ENCODE data around the gene VSIG10. TPM values are rescaled to one million over a fixed set of nuclear protein-coding genes. Genes with fewer than 3 reads are reported as not detected.
"Not testable (repeated sequence)": the region's sequence is repeated elsewhere in the genome, so short reads cannot be mapped to it uniquely, and the experiment has no call there.

The VSIG10 gene, protein sequence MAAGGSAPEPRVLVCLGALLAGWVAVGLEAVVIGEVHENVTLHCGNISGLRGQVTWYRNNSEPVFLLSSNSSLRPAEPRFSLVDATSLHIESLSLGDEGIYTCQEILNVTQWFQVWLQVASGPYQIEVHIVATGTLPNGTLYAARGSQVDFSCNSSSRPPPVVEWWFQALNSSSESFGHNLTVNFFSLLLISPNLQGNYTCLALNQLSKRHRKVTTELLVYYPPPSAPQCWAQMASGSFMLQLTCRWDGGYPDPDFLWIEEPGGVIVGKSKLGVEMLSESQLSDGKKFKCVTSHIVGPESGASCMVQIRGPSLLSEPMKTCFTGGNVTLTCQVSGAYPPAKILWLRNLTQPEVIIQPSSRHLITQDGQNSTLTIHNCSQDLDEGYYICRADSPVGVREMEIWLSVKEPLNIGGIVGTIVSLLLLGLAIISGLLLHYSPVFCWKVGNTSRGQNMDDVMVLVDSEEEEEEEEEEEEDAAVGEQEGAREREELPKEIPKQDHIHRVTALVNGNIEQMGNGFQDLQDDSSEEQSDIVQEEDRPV
- 20.7 TPM for total RNA-seq

DNA sequence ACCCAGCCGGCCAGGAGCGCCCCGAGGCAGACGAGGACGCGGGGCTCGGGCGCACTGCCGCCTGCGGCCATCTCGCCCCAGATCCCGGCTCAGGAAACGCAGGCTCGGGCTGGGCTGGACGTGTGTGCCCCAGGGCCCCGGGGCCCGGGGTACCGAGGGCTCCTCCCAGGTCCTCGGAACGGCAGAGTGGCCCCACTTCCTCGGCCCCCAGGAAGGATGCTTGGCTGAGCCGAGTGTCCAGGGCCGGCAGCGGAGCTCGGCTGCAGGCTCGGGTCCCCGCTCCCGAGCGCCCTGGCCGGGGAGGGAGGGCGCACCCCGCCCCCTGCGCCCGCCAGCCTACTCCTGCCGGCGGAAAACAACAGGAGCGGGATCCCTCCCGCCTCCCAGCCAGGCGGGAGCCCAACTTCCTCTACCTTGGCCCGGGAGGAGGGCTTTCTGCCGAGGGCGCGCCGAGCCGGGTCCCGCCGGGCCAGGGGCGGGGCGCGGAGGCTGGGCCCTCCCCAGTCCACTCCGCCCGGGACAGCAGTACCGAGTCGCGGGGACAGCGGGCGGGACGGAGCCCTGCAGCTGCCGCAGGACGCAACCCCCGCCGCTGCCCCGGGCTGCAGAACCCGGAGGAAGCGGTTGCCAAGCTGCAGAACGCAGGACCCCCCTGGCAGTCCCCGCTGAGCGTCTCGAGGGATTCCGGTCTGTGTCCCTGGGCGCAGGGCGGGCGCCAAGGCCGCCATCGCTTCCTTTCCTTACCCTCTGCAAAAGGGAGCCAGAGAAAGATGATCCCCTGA lies at the start of gene VSIG10:
Gene VSIG10, minus strand, starts transcription at position 411 of the 782 bp plus-strand sequence. Its CDS starts 340 bp downstream, at position 71.
- peak; percentile 95 for ATAC-seq
- peak; percentile 87 for DNase-seq (ENCODE audit: low spot score)

- no peak for DNase-seq (ENCODE audit: low spot score)
- ATAC-seq, result no peak
Measured at GRCh38 chr12:118151755-118152154, 47.9 kb upstream of the VSIG10 start.

GRCh38 chr12:118150625-118151024 lies 46.8 kb upstream of the VSIG10 start:
- DNase-seq (ENCODE audit: low spot score) (no peak), ATAC-seq (peak; percentile 50)

DNA sequence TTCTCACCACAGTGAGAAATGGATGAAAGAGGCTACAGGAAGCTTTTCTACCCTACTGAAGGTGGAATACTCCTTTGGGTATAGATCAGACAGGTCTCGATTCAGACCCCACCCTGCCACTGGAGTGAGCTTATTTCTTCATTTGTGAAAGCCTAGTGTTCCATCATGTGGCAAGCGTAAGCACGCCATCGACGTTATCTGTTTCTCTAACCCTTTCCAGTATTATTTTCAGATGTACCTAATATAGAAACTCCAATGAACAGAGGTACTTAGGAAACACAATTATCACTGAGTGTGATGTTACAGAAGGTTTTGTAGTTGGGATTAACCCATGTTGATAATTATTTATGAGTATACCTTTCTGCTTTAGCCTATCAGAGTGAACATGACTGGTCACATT lies 44.5 kb upstream of the VSIG10 start:
- no peak for ATAC-seq
- no peak for DNase-seq (ENCODE audit: low spot score)

GRCh38 chr12:118145798-118146156 lies 42.0 kb upstream of the VSIG10 start:
- DNase-seq (ENCODE audit: low spot score) (no peak), ATAC-seq (no peak)

DNA sequence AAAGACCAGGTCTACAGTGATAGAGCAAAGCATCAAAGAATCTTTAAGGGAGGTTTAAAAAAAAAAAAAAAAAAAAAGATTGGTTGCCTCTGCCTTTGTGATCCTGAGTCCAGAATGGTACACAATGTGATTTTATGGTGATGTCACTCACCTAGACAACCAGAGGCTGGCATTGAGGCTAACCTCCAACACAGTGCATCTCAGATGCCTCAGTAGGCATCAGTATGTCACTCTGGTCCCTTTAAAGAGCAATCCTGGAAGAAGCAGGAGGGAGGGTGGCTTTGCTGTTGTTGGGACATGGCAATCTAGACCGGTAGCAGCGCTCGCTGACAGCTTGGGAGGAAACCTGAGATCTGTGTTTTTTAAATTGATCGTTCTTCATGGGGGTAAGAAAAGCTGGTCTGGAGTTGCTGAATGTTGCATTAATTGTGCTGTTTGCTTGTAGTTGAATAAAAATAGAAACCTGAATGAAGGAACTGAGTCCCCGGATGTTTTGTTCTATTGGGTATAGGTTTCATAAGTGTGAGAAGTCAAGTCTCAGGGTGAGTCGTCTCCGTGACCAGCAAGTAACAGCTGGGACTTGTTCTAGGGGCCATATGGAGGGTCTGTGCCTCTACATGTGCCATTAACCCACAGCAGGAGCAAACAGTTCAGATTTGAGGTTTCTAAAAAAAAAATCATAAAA lies 41.4 kb upstream of the VSIG10 start:
- ATAC-seq, result no peak
- no peak for DNase-seq (ENCODE audit: low spot score)

DNA sequence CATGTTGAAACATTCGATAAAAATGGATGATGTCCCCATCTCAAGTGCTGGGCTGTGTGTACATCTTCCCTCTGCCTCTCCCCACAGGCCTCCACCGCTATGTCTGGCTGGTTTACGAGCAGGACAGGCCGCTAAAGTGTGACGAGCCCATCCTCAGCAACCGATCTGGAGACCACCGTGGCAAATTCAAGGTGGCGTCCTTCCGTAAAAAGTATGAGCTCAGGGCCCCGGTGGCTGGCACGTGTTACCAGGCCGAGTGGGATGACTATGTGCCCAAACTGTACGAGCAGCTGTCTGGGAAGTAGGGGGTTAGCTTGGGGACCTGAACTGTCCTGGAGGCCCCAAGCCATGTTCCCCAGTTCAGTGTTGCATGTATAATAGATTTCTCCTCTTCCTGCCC lies 40.7 kb upstream of the VSIG10 start:
- ATAC-seq, result no peak

DNA sequence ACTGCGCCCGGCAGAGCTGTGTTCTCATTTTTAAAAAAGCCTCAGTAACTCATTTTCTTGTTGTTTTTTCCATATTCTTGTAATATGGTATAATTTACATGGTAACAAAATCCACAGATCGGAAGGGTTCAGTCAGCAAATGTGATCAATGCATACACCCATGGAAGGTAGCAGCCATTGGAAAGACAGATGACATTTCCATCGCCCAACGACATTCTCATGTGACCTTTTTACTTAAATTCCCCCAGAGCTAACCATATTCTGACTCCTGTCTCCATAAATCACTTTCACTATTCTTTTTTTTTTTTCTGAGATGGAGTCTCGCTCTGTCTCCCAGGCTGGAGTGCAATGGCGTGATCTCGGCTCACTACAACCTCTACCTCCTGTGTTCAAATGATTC lies 37.0 kb upstream of the VSIG10 start:
- no peak for DNase-seq (ENCODE audit: low spot score)
- ATAC-seq, result no peak

More for the DNA sequence above, 40.7 kb upstream of the VSIG10 start:
- DNase-seq (ENCODE audit: low spot score), result no peak

- no peak for DNase-seq (ENCODE audit: low spot score)
- no peak for ATAC-seq
Measured at GRCh38 chr12:118137148-118137678, 33.4 kb upstream of the VSIG10 start.

DNA sequence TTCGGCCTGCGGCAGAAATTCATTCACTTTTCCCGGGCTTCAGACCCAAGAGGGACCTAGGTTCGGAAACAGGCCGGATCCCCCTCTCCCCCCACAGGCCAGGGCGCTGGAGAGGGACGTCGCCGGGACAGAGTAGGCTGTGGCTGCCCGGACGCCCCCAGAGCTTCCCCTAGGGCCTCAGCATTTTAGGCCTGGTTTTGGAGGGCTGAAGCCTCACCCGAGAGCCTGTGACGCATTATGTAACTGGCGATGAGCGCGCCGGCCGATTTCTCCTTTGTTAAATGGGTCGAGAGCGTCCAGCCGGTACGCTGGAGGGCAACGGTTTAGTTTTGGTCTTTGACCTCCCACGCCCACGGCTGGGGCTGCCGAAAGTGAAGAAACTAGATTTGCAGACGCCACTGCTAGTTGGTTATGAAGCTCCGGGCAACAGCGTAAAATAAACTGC lies 32.8 kb upstream of the VSIG10 start:
- peak; percentile 71 for ATAC-seq
- peak; percentile 92 for DNase-seq (ENCODE audit: low spot score)

DNA sequence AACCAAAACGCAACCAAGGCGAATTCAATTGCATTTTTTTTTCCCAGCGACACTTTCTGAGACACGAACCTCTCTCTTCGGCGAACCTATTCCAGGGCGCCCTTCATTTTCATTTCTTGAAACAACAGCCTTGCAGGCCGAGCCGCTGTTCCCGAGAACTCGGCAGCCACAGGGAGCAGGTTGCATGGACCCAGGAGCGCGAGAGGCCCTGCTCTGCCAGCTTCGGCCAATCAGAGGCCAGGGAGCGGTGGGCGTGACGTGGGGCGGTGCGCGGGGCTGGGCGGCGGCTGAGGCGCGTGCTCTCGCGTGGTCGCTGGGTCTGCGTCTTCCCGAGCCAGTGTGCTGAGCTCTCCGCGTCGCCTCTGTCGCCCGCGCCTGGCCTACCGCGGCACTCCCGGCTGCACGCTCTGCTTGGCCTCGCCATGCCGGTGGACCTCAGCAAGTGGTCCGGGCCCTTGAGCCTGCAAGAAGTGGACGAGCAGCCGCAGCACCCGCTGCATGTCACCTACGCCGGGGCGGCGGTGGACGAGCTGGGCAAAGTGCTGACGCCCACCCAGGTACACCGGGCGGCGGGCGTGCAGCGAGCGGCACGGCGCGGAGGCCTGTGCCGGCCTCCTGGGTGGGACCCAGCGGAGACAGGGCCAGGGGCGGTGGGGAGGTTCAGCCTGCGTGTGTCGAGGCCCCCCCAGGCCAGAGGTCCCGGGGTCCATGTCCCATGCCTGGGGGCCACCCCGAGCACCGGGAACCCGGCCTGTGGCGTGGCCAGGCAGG lies 32.2 kb upstream of the VSIG10 start, which contains the start of gene PEBP1:
Gene PEBP1, plus strand, starts transcription at position 337 of the 771 bp plus-strand sequence. Its CDS starts 86 bp downstream, at position 423.
- DNase-seq (ENCODE audit: low spot score), result peak; percentile 98
- ATAC-seq, result peak; percentile 90

- not testable (repeated sequence) for DNase-seq (ENCODE audit: low spot score); ATAC-seq
Measured at GRCh38 chr12:118129436-118129835, 25.6 kb upstream of the VSIG10 start.

- ATAC-seq (no peak), DNase-seq (ENCODE audit: low spot score) (no peak)
Measured at GRCh38 chr12:118127867-118128266, 24.1 kb upstream of the VSIG10 start.

DNA sequence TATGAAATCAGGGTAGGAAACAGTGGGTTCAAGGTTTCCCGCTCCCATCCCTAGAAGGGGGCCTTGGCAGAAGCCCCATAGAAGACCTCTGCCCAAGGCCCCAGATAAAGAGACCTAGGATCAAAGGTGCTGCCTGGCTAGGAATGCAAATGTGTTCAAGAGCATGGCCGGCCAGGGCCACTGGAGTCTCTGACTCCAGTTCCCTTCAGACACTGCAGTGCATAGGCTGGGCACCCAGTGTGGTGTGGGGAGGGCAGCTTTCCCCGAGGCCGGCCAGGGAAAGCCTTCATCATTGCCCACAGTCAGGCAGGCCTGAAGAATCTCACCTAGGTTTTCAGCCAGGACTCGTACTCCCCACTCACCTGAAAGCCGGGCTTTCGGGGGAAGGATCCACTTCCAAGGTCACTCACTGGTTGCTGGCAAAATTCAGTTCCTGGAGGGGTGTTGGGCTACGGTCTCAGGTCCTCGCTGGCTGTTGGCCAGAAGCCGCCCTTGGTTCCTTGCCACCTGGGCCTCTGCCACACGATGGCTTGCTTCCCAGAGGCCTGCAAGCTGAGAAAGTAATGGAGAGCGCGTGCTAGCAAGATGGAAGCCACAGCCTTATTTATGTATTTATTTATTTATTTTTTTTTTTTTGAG lies 22.4 kb upstream of the VSIG10 start:
- ATAC-seq (peak; percentile 81), DNase-seq (ENCODE audit: low spot score) (peak; percentile 94)

DNA sequence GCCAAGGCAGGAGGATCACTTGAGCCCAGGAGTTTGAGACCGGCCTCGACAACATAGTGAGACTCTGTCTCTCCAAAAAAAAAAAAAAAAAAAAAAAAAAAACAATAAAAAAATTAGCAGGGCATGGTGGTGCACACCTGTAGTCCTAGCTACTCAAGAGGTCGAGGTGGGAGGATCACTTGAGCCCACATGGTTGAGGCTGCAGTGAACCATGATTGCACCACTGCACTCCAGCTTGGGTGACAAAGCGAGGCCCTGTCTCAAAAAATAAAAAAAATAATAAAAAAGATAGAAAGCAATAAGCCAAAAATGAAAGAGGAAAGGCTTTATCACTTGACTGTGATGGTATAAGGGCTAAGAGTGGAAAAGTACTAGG lies 21.9 kb upstream of the VSIG10 start:
- ATAC-seq (no peak), DNase-seq (ENCODE audit: low spot score) (no peak)

- DNase-seq (ENCODE audit: low spot score) (no peak), ATAC-seq (peak; percentile 61)
Measured at GRCh38 chr12:118124333-118124874, 20.6 kb upstream of the VSIG10 start.

DNA sequence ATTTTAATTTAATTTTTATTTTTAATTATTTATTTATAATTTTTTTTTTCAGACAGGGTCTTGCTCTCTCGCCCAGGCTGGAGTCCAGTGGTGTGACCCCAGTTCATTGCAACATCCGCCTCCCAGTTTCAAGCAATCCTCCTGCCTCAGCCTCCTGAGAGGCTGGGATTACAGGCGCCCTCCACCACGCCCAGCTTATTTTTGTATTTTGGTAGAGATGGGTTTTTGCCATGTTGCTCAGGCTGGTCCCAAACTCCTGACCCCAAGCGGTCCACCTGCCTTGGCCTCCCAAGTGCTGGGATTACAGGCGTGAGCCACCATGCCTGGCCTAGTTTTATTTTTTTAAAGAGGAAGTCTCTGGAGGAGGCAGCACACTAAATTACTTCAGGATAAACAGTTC lies 18.5 kb upstream of the VSIG10 start:
- ATAC-seq (no peak), DNase-seq (ENCODE audit: low spot score) (no peak)

GRCh38 chr12:118120579-118121363 lies 17.0 kb upstream of the VSIG10 start:
- DNase-seq (ENCODE audit: low spot score), result peak; percentile 79
- ATAC-seq, result peak; percentile 91
